Lower leg skin (tissue), 4 donors: ENCODE measurements around the gene KBTBD3. TPM values are rescaled to one million over a fixed set of nuclear protein-coding genes. Genes with fewer than 3 reads are reported as not detected.

ENCODE experiments used
- DNase-seq, 2 donors: peaks; one replicate each; pipeline ENCODE4 v3.0.0-alpha.2; 2019; ENCODE audit warnings: low spot score in 2 of 2
- H3K4me3 ChIP-seq: fragments of 200-600 bp; sonication (generic); 2 replicates; pipeline ENCODE4 v1.5.1; 2017; ENCODE audit warnings: mild to moderate bottlenecking, low read depth; ENCODE audit not compliant: poor library complexity, severe bottlenecking
- CTCF ChIP-seq, 3 donors: fragments of 450-650 bp; IDR thresholded peaks; one replicate each; pipeline ENCODE4 v1.5.1; 2016; ENCODE audit warnings: antibody characterized with exemption in 3 of 3, mild to moderate bottlenecking in 3 of 3, moderate library complexity in 2 of 3
- POLR2A ChIP-seq, 2 donors: fragments of 450-650 bp; IDR thresholded peaks; one replicate each; pipeline ENCODE4 v1.6.1; 2016 to 2017; ENCODE audit warnings: antibody characterized with exemption in 2 of 2, mild to moderate bottlenecking in 1 of 2, moderate library complexity in 1 of 2
- WGBS, 2 donors: methylation state at CpG; one replicate each; pipeline ENCODE4 v1.1.5; 2018; 5-methylcytosine and 5-hydroxymethylcytosine counted together
- intact Hi-C: fragments of 100-400 bp; cut with DNase I; formaldehyde crosslinking; loops from one replicate; pipeline ENCODE4 v1.15.0; 2023; ENCODE audit warnings: low total_unique reads
- total RNA-seq, 4 donors: library from RNA; depleted of rRNA; stranded (reverse); fragments of >200 nt; gene quantifications; one replicate each; pipeline ENCODE4 v1.1.0, GENCODE V29; 2016

The KBTBD3 gene
- total RNA-seq, 4 donors from 2014 or later = 4.2 to 9.1 (median 7.0) TPM

GRCh38 chr11:106031936-106032335 is 45.2 kb downstream of the KBTBD3 start:
- intact Hi-C loops = no loop called here
- no peak for DNase-seq
- 79 to 80% methylated on average over 3 of the region's 3 CpGs for WGBS, 2 donors
- H3K4me3 ChIP-seq = no peak overlapping the region
- TF ChIP-seq CTCF (IDR thresholded peaks at IDR 0.05) = no peak
- no peak for TF ChIP-seq POLR2A (IDR thresholded peaks at IDR 0.05)

- TF ChIP-seq CTCF (IDR thresholded peaks at IDR 0.05) (no peak), POLR2A (IDR thresholded peaks at IDR 0.05) (no peak)
- no peak overlapping the region for H3K4me3 ChIP-seq
- no peak for DNase-seq
- intact Hi-C loops = no loop called here
- WGBS, 2 donors = 70 to 75% methylated on average over 2 of the region's 2 CpGs
These were observed 45.8 kb downstream of the KBTBD3 start for GRCh38 chr11:106031202-106031810.

GRCh38 chr11:106030609-106031008 is 46.5 kb downstream of the KBTBD3 start:
- H3K4me3 ChIP-seq = no peak overlapping the region
- DNase-seq = no peak
- intact Hi-C loops = no loop called here
- TF ChIP-seq POLR2A (IDR thresholded peaks at IDR 0.05) = no peak
- TF ChIP-seq CTCF (IDR thresholded peaks at IDR 0.05) = no peak
- WGBS, 2 donors = 73 to 75% methylated on average over 4 of the region's 4 CpGs

GRCh38 chr11:106022795-106023275 is 54.3 kb downstream of the KBTBD3 start:
- intact Hi-C loops = no loop called here
- no peak for DNase-seq

GRCh38 chr11:106021967-106022794 is 55.0 kb downstream of the KBTBD3 start, which contains the start of gene MSANTD4:
Gene MSANTD4, minus strand, starts transcription at chr11:106022240. Its CDS starts 11,323 bp downstream, at chr11:106010917.
- H3K4me3 ChIP-seq = peak within 1 kb of the TSS; percentile 90
- 1% methylated on average over 47 to 48 of the region's 48 CpGs for WGBS, 2 donors
- no peak for TF ChIP-seq CTCF (IDR thresholded peaks at IDR 0.05)
- TF ChIP-seq POLR2A (IDR thresholded peaks at IDR 0.05) = no peak
- peak; percentile 99 to 100 for DNase-seq
- intact Hi-C loops = no loop called here

More at GRCh38 chr11:106022795-106023275, 54.3 kb downstream of the KBTBD3 start:
- H3K4me3 ChIP-seq = peak overlapping the region; percentile 30
- WGBS, 2 donors = 72 to 86% methylated on average over 7 of the region's 7 CpGs
- no peak for TF ChIP-seq CTCF (IDR thresholded peaks at IDR 0.05)
- TF ChIP-seq POLR2A (IDR thresholded peaks at IDR 0.05) = no peak
